SU-DHL-6 (cell line): ENCODE results near the gene VPS26A.
A peak's percentile ranks its signal among the peaks of the same experiment; 100 is the strongest.

Experiments
- H2AFZ ChIP-seq: fragments of 200-600 bp; sonication (generic); 2 replicates; pipeline ENCODE4 v1.6.1; 2014; ENCODE audit warnings: low read depth, mild to moderate bottlenecking, moderate library complexity, mixed read lengths, antibody characterized with exemption, low read length; ENCODE audit not compliant: severe bottlenecking
- H3F3A ChIP-seq: fragments of 200-600 bp; shearing (Covaris generic); 2 replicates; pipeline ENCODE4 v1.6.0; 2016; ENCODE audit warnings: antibody characterized with exemption, mild to moderate bottlenecking; ENCODE audit not compliant: insufficient read depth
- H3K27ac ChIP-seq: fragments of 200-600 bp; sonication (generic); 2 replicates; pipeline ENCODE4 v1.5.1; 2016; ENCODE audit warnings: low read depth, mild to moderate bottlenecking, low read length, moderate library complexity, mixed read lengths
- H3K27me3 ChIP-seq: fragments of 200-600 bp; sonication (generic), shearing (Covaris generic); 2 replicates; pipeline ENCODE4 v1.6.0; 2014; ENCODE audit warnings: mild to moderate bottlenecking, low read length
- H3K36me3 ChIP-seq: fragments of 200-600 bp; sonication (generic); 2 replicates; pipeline ENCODE4 v1.6.1; 2014; ENCODE audit warnings: mild to moderate bottlenecking, low read length, mixed read lengths
- H3K4me2 ChIP-seq: fragments of 300-600, 200-600 bp; shearing (Covaris generic), sonication (generic); 2 replicates; pipeline ENCODE4 v1.6.0; 2014; ENCODE audit warnings: low read length, low read depth, mild to moderate bottlenecking; ENCODE audit not compliant: poor library complexity, severe bottlenecking
- H3K4me3 ChIP-seq: fragments of 200-600 bp; sonication (generic); 2 replicates; pipeline ENCODE4 v1.5.1; 2014; ENCODE audit warnings: antibody characterized with exemption, low read length, mild to moderate bottlenecking, mixed read lengths; ENCODE audit not compliant: insufficient read depth, poor library complexity, severe bottlenecking
- H3K79me2 ChIP-seq: fragments of 200-600 bp; sonication (generic); 2 replicates; pipeline ENCODE4 v1.6.1; 2014; ENCODE audit warnings: mild to moderate bottlenecking, low read length, moderate library complexity; ENCODE audit not compliant: insufficient read depth
- H3K9ac ChIP-seq: fragments of 200-600 bp; sonication (generic); 2 replicates; pipeline ENCODE4 v1.7.0; 2014; ENCODE audit warnings: mild to moderate bottlenecking, low read length
- H3K9me2 ChIP-seq: fragments of 200-600 bp; sonication (generic); replicated peaks from 2 replicates; pipeline ENCODE4 v1.6.1; 2014; ENCODE audit warnings: low read length; ENCODE audit not compliant: insufficient read depth
- H3K9me3 ChIP-seq: fragments of 200-600 bp; sonication (generic); 2 replicates; pipeline ENCODE4 v1.6.1; 2014; ENCODE audit warnings: low read length, mixed read lengths; ENCODE audit not compliant: insufficient read depth
- H4K20me1 ChIP-seq: fragments of 200-600 bp; sonication (generic); 2 replicates; pipeline ENCODE4 v1.6.1; 2014; ENCODE audit warnings: low read depth, mild to moderate bottlenecking, antibody characterized with exemption, low read length, moderate library complexity, mixed read lengths
- CTCF ChIP-seq: fragments of 200-600 bp; sonication (generic); IDR thresholded peaks from one replicate; pipeline ENCODE4 v1.5.1; 2017; ENCODE audit warnings: antibody characterized with exemption, mild to moderate bottlenecking, low read length, moderate library complexity; ENCODE audit not compliant: insufficient read depth, poor library complexity, severe bottlenecking
- EZH2phosphoT487 ChIP-seq: fragments of 200-600 bp; sonication (generic), shearing (Covaris generic); conservative IDR thresholded peaks from 2 replicates; pipeline ENCODE4 v1.6.1; 2018; ENCODE audit warnings: mild to moderate bottlenecking, antibody characterized with exemption, low read length, moderate library complexity, mixed read lengths

VPS26A gene

GRCh38 chr10:69176823-69177222, 52.8 kb downstream of the VPS26A start:
- Histone ChIP-seq H3F3A (peaks cover 23% of the 10 kb centered on the region), H3K4me3 (no peak overlapping the region), H3K4me2 (no peak overlapping the region), H4K20me1 (no peaks in the 10 kb centered on the region), H3K9me2 (no peaks in the 10 kb centered on the region), H3K27ac (no peak overlapping the region), H3K36me3 (0 out of 2 replicates have a peak, but pooled peaks cover 2% of the 10 kb centered on the region), H3K27me3 (no peaks in the 10 kb centered on the region), H3K9me3 (no peaks in the 10 kb centered on the region), H2AFZ (no peak overlapping the region), H3K9ac (no peak overlapping the region), H3K79me2 (peaks cover 18% of the 10 kb centered on the region)
- no peak for TF ChIP-seq CTCF
- no peak for TF ChIP-seq EZH2phosphoT487

- Histone ChIP-seq H3K9ac (peak overlapping the region; percentile 84), H3K27me3 (no peaks in the 10 kb centered on the region), H3K79me2 (peaks cover 38% of the 10 kb centered on the region), H3K4me2 (peak overlapping the region; percentile 78), H3F3A (peaks cover 16% of the 10 kb centered on the region; the same call in 1 of the 2 replicates), H3K27ac (peak overlapping the region; percentile 81), H3K9me3 (no peaks in the 10 kb centered on the region), H3K36me3 (no peaks in the 10 kb centered on the region), H3K9me2 (no peaks in the 10 kb centered on the region), H3K4me3 (peak overlapping the region; percentile 91), H2AFZ (peak overlapping the region; percentile 78), H4K20me1 (no peaks in the 10 kb centered on the region)
- no peak for TF ChIP-seq EZH2phosphoT487
- TF ChIP-seq CTCF: no peak
Observed at GRCh38 chr10:69179089-69179742, 55.2 kb downstream of the VPS26A start.

- no peaks in the 10 kb centered on the region for H3K36me3 ChIP-seq
- peak within 1 kb of the TSS; percentile 81 for H3K27ac ChIP-seq
- H3K9me2 ChIP-seq: no peaks in the 10 kb centered on the region
- H3K9ac ChIP-seq: peak within 1 kb of the TSS; percentile 84
- H3K27me3 ChIP-seq: no peaks in the 10 kb centered on the region
- H3K4me2 ChIP-seq: peak within 1 kb of the TSS; percentile 78
- H3K4me3 ChIP-seq: peak within 1 kb of the TSS; percentile 91
- H3K9me3 ChIP-seq: no peaks in the 10 kb centered on the region
- TF ChIP-seq CTCF (no peak), EZH2phosphoT487 (no peak)
- H4K20me1 ChIP-seq: 0 out of 2 replicates have a peak, but pooled peaks cover under 1% of the 10 kb centered on the region
- peaks cover 45% of the 10 kb centered on the region for H3K79me2 ChIP-seq
- peaks cover 16% of the 10 kb centered on the region; the same call in 1 of the 2 replicates for H3F3A ChIP-seq
- peak within 1 kb of the TSS; percentile 78 for H2AFZ ChIP-seq
Observed at GRCh38 chr10:69179743-69180524, 56.0 kb downstream of the VPS26A start, which contains the start of gene SUPV3L1. TSS of gene SUPV3L1 (plus strand) at chr10:69180234. CDS start at chr10:69180292, 58 bp downstream.
